AG10803 (cell line): Measurements from ENCODE around the gene SORBS1.
A peak's percentile ranks its signal among the peaks of the same experiment; 100 is the strongest.

Experiments
- DNase-seq: peaks from one replicate; pipeline ENCODE4 v3.0.0; 2010; ENCODE audit warnings: low read depth
- H3K4me3 ChIP-seq: 2 replicates; pipeline ENCODE4 v1.5.1; 2011; ENCODE audit warnings: mild to moderate bottlenecking, low read length, control low read depth
- TF ChIP-seq, protein P1 (sequence below): conservative IDR thresholded peaks from 2 replicates; pipeline ENCODE4 v1.5.1; 2011; ENCODE audit warnings: mild to moderate bottlenecking, low read length, control low read depth, inconsistent platforms

SORBS1 gene

DNA sequence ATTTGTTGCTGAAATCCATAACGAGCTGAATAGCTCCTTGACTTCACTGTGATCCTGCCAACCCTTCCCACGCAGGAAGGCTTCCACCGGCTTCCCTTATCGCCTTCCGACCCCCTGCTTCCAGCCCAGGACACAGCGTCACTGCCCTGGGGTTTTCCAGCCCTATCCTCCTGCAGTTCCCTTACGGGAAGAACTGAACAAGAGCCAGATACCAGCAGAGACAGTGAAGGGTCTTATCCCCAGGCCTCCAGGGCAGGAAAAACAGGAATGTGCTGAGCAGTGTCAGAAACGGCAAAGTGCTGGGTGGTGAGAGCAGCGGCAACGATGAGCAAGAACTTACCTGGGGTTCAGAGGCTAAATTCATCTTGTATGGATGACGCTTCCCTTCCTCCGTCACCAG, 292.7 kb downstream of the SORBS1 start:
- no peak for DNase-seq
- TF ChIP-seq, protein P1, sequence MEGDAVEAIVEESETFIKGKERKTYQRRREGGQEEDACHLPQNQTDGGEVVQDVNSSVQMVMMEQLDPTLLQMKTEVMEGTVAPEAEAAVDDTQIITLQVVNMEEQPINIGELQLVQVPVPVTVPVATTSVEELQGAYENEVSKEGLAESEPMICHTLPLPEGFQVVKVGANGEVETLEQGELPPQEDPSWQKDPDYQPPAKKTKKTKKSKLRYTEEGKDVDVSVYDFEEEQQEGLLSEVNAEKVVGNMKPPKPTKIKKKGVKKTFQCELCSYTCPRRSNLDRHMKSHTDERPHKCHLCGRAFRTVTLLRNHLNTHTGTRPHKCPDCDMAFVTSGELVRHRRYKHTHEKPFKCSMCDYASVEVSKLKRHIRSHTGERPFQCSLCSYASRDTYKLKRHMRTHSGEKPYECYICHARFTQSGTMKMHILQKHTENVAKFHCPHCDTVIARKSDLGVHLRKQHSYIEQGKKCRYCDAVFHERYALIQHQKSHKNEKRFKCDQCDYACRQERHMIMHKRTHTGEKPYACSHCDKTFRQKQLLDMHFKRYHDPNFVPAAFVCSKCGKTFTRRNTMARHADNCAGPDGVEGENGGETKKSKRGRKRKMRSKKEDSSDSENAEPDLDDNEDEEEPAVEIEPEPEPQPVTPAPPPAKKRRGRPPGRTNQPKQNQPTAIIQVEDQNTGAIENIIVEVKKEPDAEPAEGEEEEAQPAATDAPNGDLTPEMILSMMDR, result no peak
- no peak overlapping the region for H3K4me3 ChIP-seq

DNA sequence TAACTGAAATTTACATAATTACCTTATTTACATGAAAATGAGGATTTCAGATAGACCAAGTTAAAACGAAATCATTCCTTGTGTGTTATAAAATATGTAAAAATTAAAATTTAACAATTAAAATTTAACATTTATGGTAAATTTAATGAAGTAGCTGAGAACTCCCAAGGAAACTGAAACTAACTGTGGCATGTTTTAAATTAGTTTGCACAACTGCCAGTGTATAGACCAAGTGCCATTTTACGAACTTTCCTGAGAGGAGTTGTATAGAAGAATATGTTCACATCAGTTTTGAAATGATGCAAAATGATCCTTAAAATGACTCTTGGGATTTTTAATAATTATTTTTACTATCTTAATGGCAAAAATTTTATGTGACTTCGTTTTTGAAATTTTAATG, 293.9 kb downstream of the SORBS1 start:
- no peak for DNase-seq
- TF ChIP-seq, protein P1, result no peak
- H3K4me3 ChIP-seq, result no peak overlapping the region

DNA sequence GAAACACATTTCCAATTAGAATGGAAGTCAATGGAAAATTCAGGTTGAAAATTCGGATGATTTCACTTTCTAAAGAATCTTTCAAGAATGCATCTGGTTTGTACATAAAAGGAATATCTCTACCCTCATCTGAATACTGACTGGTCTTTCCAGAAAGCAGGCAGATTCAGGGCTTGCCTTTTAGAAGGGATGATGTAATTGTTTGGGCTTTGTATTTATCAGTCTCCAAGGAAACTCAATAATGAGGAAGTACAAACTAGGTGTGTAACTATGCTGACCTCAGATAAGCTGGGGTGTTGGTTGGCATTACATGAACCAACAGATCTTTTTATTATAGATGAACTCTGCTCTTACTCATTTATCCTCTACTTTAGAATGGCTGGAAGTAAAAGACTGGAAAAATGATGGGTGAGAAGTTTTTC, 294.5 kb downstream of the SORBS1 start:
- TF ChIP-seq, protein P1, result no peak
- DNase-seq, result peak; percentile 94

DNA sequence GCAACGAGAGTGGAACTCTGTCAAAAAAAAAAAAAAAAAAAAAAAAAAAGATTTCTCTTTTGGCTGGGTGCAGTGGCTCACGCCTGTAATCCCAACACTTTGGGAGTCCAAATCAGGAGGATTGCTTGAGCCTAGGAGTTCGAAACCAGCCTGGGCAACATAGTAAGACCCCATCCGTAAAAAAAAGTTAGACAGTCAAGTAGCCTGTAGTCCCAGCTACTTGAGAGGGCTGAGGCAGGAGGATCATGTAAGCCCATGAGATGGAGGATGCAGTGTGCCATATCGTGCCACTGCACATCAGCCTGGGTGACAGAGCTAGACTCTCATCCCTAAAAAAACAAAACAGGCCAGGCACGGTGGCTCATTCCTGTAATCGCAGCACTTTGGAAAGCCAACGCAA, 295.6 kb downstream of the SORBS1 start:
- no peak overlapping the region for H3K4me3 ChIP-seq
- TF ChIP-seq, protein P1, result no peak
- DNase-seq, result no peak

More for the DNA sequence above, 294.5 kb downstream of the SORBS1 start:
- no peak overlapping the region for H3K4me3 ChIP-seq

DNA sequence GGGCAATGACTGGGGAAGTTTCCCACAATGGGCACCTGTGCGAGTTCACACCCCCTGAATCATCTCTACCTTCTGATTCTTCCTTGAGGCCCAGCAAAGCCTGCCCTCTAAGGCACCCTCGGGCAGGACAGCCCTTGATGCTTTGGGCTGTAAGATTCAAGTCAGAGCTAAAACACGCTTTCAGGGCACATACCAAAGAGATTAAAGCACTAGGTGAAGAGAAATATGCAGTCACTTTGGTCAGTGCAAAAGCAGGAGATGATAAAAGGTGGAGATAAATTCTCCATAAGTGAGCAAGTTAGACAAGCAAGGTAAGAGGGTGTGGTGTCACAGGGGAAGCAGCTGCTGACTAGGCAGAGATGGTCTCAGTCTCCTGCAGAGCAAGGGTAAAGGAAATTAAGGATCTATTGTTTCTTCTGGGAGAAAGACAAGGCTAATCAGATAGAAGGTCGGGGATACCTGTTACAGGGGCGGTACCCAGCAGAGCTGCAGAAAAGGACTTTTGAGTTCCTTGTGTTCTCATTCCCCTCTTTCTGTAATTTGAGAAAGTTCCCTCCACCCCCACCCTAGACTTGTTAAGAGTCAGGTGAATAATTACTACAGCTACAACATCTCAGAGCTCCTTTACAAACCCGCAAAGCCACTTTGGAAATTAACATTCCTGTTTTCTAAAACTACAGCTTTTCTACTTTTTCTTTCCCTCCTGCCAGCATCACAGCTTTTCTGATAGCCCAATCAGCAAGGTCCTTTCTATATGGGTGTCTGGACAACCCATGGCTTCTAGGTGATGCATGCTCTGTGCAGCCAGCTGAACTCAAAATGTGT, 296.7 kb downstream of the SORBS1 start:
- DNase-seq, result no peak
- no peak overlapping the region for H3K4me3 ChIP-seq
- TF ChIP-seq, protein P1, result no peak

DNA sequence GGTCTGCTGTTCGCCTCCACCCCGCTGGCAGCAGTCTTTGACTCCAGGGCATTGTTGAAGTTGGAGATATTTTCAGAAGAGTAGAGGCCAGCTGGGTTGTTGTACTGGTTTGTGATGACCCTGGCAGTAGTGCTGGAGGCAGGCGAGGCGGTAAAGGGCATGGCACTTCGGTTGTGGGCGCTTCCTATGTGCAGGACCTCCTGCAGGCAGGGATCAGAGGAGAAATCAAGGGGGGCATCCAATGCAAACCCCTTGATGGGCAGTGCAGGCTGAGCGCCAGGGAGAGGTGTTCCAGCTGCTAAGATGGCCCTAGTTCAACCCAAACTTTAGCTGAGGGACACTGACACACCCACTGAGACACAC, 297.3 kb downstream of the SORBS1 start:
- TF ChIP-seq, protein P1, result no peak
- no peak overlapping the region for H3K4me3 ChIP-seq
- DNase-seq, result no peak

DNA sequence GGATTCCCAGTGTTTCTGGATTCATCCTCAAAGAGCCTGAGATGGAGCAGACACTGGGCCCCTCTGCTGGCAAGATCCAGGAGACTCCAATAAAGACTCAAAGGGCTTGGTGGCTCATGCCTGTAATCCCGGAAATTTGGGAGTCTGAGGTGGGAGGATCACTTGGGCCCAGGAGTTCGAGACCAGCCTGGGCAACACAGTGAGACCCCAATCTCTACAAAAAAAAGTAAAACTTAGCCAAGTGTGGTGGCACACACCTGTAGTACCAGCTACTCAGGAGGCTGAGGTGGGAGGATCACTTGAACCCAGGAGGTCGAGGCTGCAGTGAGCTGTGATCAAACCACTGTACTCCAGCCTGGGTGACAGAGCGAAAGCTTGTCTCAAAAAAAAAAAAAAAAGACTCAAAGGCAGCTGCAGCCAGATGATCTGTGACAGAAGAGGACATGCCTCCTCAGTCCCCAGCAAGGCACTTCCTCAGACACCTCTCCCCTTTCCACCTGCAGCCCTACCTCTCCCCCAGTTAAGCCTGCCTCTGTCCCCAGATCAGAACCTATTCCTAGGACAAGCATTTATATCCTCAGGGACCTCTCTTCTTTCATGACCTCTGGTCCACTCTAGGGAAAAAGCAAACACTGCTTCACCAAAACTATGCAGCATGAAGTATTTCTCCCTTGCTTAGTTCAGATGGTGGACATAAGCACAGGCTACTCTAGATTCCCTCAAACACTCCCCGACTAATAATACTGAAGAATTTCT, 298.2 kb downstream of the SORBS1 start:
- H3K4me3 ChIP-seq, result no peak overlapping the region
- TF ChIP-seq, protein P1, result no peak
- DNase-seq, result no peak
